ENCODE data around the gene HOXD8. TPM values are rescaled to one million over a fixed set of nuclear protein-coding genes. Genes with fewer than 3 reads are reported as not detected.

HOXD8 gene
- total RNA-seq, 1 donor from 2014 or later: not detected

GRCh38 chr2:176091329-176092258, 37.9 kb upstream of the HOXD8 start:
- H3K4me1 Mint-ChIP-seq (ENCODE audit: low read depth, unreplicated experiment): peaks cover 1% of the 10 kb centered on the region
- peak overlapping the region; percentile 72 for H3K27ac Mint-ChIP-seq (ENCODE audit: unreplicated experiment)
- no peak for FAIRE-seq
- H3K36me3 Mint-ChIP-seq (ENCODE audit: low read depth, unreplicated experiment): peaks cover 5% of the 10 kb centered on the region
- TF ChIP-seq EZH2 (IDR thresholded peaks at IDR 0.05; ENCODE audit: insufficient read depth, low read length) (peak; percentile 78), CTCF (IDR thresholded peaks at IDR 0.05; ENCODE audit: insufficient read depth, low read depth, low read length) (no peak)
- peak overlapping the region; percentile 9 for H3K4me3 Mint-ChIP-seq (ENCODE audit: unreplicated experiment)
- H3K27me3 Mint-ChIP-seq (ENCODE audit: low read depth, unreplicated experiment): peaks cover 92% of the 10 kb centered on the region
- Histone ChIP-seq H3K4me3 (ENCODE audit: insufficient read depth, low read depth, low read length) (no peak overlapping the region), H3K36me3 (ENCODE audit: insufficient read depth, low read length) (no peaks in the 10 kb centered on the region), H3K27ac (ENCODE audit: low read depth, low read length) (no peak overlapping the region), H3K4me1 (ENCODE audit: insufficient read depth, low read length) (peaks cover 3% of the 10 kb centered on the region), H3K9ac (ENCODE audit: low read length) (no peak overlapping the region), H3K27me3 (ENCODE audit: insufficient read depth, low read length) (peaks cover 94% of the 10 kb centered on the region), H2AFZ (ENCODE audit: low read depth, low read length) (no peak overlapping the region), H4K20me1 (ENCODE audit: insufficient read depth, low read length) (peaks cover 5% of the 10 kb centered on the region), H3K9me3 (ENCODE audit: insufficient read depth, low read depth, low read length) (peaks cover 4% of the 10 kb centered on the region), H3K79me2 (ENCODE audit: insufficient read depth, low read length) (no peaks in the 10 kb centered on the region), H3K4me2 (ENCODE audit: low read length) (no peak overlapping the region)
- peaks cover 34% of the 10 kb centered on the region for H3K9me3 Mint-ChIP-seq (ENCODE audit: unreplicated experiment)
- no peak for DNase-seq (ENCODE audit: low read depth)

DNA sequence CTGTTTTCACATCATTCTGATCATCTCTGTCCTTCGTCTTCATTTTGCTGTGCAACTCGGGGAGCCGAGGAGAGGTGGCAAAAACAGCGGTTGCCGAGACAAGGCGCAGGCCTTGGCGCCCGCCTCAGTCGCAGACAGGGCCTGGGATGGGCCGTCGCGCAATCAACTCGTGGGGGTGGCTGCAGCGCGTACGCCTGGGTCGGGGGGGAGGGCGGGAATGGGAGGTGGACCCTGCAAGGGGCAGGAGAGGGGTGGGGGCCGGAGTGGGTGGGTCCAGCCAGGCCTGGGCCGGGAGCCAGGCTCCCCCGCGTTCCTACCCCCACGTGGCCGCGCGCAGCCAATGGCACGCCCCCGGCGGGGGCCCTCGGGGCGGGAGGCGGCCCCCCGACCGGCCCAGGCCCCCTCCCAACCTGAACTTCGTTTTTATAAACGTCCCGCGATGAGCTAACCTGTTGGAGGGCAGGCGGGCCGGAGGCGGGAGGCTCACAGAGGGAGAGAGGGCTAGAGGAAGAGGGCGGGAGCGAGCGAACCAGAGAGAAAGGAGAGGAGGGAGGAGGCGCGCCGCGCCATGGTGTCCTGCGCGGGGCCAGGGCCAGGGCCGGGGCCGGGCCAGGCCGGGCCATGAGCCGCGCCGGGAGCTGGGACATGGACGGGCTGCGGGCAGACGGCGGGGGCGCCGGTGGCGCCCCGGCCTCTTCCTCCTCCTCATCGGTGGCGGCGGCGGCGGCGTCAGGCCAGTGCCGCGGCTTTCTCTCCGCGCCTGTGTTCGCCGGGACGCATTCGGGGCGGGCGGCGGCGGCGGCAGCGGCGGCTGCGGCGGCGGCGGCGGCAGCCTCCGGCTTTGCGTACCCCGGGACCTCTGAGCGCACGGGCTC, 37.0 kb upstream of the HOXD8 start, which contains the start of gene HOXD13:
TSS of gene HOXD13 (plus strand) at position 452 of the 875 bp plus-strand sequence. CDS start at position 622, 170 bp downstream.
- TF ChIP-seq EZH2 (IDR thresholded peaks at IDR 0.05; ENCODE audit: insufficient read depth, low read length): no peak
- TF ChIP-seq CTCF (IDR thresholded peaks at IDR 0.05; ENCODE audit: insufficient read depth, low read depth, low read length): no peak

More for the DNA sequence above, 37.0 kb upstream of the HOXD8 start, which contains the start of gene HOXD13:
- Mint-ChIP-seq H3K4me3 (ENCODE audit: unreplicated experiment) (peak within 1 kb of the TSS; percentile 9), H3K27me3 (ENCODE audit: low read depth, unreplicated experiment) (peaks cover 91% of the 10 kb centered on the region), H3K9me3 (ENCODE audit: unreplicated experiment) (peaks cover 30% of the 10 kb centered on the region), H3K27ac (ENCODE audit: unreplicated experiment) (peak within 1 kb of the TSS; percentile 79), H3K36me3 (ENCODE audit: low read depth, unreplicated experiment) (peaks cover 3% of the 10 kb centered on the region), H3K4me1 (ENCODE audit: low read depth, unreplicated experiment) (peaks cover 1% of the 10 kb centered on the region)
- H3K4me2 ChIP-seq (ENCODE audit: low read length): peak within 1 kb of the TSS; percentile 41
- no peak within 1 kb of the TSS for H2AFZ ChIP-seq (ENCODE audit: low read depth, low read length)
- H3K27me3 ChIP-seq (ENCODE audit: insufficient read depth, low read length): peaks cover 94% of the 10 kb centered on the region
- no peak within 1 kb of the TSS for H3K27ac ChIP-seq (ENCODE audit: low read depth, low read length)
- FAIRE-seq: no peak
- H3K79me2 ChIP-seq (ENCODE audit: insufficient read depth, low read length): no peaks in the 10 kb centered on the region
- DNase-seq (ENCODE audit: low read depth): no peak
- no peak within 1 kb of the TSS for H3K9ac ChIP-seq (ENCODE audit: low read length)
- peaks cover 10% of the 10 kb centered on the region for H4K20me1 ChIP-seq (ENCODE audit: insufficient read depth, low read length)
- H3K9me3 ChIP-seq (ENCODE audit: insufficient read depth, low read depth, low read length): peaks cover 4% of the 10 kb centered on the region
- H3K4me3 ChIP-seq (ENCODE audit: insufficient read depth, low read depth, low read length): no peak within 1 kb of the TSS
- peaks cover 7% of the 10 kb centered on the region for H3K4me1 ChIP-seq (ENCODE audit: insufficient read depth, low read length)
- no peaks in the 10 kb centered on the region for H3K36me3 ChIP-seq (ENCODE audit: insufficient read depth, low read length)
